Central memory CD4-positive, alpha-beta T cell (primary cell): ENCODE measurements around the gene OR13D1.
A peak's percentile ranks its signal among the peaks of the same experiment; 100 is the strongest.
"Not testable (repeated sequence)": the region's sequence is repeated elsewhere in the genome, so short reads cannot be mapped to it uniquely, and the experiment has no call there.

ENCODE experiments used
- DNase-seq: peaks from one replicate; pipeline ENCODE4 v3.0.0; 2022
- total RNA-seq, 3 experiments: gene quantifications; one replicate each; lab custom pipeline; 2026; lab: John Stamatoyannopoulos, UW

OR13D1 gene, protein sequence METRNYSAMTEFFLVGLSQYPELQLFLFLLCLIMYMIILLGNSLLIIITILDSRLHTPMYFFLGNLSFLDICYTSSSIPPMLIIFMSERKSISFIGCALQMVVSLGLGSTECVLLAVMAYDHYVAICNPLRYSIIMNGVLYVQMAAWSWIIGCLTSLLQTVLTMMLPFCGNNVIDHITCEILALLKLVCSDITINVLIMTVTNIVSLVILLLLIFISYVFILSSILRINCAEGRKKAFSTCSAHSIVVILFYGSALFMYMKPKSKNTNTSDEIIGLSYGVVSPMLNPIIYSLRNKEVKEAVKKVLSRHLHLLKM
- 0 reads per million in 3 experiments for total RNA-seq

DNA sequence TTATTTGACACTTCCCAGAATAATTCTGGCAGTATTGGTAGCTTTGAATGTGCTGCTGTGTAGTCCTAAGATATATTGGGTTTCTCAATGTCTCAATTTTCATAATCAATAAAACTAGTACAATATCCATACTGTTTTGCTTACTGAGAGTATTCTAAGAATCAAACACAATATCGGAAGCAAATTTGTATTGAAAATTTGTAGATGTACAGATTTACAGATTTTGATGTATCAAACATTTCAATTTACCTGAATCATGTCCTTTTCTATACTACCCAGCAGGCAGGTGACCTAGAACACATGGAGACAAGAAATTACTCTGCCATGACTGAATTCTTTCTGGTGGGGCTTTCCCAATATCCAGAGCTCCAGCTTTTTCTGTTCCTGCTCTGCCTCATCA lies at the start of gene OR13D1:
OR13D1 (plus strand) TSS at position 301 of the 400 bp plus-strand sequence; CDS start at position 301, 0 bp downstream.
- DNase-seq: no peak

DNA sequence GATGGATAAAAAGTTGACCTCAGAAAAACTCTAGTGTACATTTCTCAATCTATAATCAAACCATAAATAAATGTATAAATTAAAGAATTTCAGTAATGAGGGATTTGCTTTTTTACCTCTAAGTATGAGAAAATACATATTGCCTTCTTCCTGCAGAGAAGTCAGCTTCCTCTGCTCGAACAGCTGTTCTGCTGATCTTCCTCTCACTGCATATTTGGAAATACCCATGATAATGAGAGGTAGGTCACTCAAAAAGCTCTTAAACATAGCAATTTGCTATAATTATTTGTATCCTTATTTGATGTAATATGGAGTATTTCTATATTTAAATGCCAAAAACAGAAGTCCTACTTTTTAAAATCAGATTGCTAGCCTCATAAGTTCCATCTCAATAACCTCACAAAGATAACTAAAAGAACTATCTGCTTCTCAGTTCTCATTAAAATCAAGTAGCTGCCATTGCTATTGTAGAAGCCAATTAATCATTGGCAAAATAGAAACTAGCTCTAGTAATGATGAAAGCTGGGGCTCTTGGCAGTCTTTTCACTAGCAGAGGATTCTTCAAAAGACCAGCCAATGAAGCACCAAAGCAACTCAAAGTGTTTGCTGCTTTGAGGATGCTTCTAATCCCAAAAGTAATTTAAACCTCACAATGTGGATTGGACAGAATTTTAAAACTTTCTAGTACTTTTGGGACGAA lies 35.7 kb upstream of the OR13D1 start:
- DNase-seq: no peak

DNA sequence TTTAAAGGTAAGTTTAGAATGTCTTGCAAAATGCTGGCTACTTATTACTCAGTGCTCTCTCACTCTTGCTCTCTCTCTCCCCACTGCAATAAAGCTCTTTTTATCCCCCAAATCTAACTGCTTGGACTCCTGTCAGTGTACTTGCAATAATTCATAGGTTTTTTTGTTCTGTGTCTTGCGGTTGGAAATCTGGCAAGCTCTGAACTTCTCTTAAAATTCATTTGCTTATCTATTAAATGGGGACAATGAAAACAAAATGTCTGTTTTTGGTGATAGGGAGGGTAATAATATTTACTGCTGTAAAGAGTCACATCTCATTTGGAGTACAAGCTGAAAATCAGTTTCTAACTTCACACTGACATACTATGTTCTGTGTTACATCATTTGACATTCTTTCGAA lies 18.7 kb upstream of the OR13D1 start:
- no peak for DNase-seq

DNA sequence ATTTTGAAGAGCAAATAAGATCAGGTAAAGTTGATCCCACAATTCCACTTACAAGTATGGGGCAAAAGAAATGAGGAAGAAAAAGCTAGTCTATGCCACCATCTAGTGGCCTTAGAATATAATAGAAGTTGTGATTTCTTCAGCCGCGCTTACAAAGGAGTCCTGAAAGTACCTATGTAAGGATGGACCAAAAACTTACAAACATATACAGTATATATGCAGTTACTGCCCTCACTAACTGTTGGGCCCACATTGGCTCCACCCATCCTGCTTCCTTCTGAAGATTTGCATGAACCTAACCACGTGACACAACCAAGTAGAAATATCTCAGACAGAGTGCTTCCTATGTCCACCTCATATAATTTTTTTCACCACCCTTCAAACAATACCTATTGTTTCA lies 11.7 kb upstream of the OR13D1 start:
- no peak for DNase-seq

DNA sequence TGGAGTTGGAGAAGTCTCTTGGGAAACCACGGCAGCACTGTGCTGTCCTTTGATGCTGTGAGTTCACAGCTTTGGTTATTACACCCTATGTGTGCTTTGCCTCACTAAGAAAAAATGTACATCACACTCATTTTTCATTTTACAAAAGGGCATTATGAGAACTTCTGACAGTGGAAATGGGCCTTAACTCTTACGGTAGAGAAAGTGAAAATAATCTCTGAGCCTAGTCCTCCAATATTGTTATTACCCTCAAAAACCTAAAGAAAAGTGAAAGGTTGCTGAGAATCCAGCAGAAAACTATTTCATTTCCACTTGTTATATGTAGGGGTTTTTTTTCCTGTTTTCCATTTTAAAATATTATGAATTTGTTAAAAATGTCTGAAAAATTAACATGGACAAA lies 8.2 kb upstream of the OR13D1 start:
- DNase-seq: no peak

DNA sequence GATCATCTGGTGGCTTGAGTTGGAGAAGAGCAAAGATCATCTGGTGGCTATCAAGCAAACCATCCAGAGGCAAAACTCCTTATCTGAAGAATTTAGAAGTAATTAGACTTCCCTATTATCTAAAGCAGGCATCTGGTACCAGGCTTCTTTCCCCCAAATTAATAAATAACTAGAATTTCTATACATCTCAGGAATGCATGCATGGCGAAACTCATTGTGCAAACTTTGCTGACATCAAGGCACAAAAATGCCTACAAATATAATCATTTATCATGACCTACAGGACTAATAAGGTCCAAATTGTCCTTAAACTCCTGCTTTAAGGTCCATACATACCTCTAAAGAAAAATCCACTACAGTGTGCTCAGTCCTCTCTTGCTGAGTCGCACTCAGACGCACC lies 6.0 kb downstream of the OR13D1 start:
- DNase-seq: no peak

DNA sequence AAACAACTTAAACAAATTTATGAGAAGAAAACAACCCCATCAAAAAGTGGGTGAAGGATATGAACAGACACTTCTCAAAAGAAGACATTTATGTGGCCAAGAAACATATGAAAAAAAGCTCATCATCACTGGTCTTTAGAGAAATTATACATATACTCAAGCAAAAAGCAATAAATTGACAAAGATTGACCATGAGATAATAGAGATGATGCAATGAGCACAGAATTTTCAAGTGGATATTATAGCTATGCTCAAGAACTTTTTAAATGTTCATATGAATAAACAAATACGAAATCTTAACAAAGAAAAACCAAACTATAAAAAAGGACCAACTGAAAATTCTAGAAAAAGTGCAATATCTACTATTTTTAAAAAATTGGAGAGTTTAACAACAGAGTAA lies 14.4 kb downstream of the OR13D1 start:
- DNase-seq: not testable (repeated sequence)

DNA sequence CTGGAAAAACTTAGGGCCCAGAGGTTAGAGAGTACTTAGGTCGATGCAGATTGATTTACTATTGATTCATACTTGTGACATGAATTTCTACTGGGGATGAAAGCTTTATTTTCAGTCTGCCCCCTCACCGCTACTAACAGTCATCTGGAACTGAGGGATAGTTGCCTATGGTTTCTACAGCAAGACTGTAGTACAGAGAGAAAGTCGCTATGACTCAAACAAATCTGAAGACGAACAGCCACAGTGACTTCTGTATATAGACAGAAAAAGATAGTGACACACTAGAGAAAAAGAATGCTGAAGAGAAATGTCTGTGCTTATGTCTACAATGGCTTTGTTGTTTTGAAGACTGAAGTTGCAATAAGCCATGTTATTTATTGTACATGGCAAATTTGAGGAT lies 17.3 kb downstream of the OR13D1 start:
- DNase-seq: no peak

DNA sequence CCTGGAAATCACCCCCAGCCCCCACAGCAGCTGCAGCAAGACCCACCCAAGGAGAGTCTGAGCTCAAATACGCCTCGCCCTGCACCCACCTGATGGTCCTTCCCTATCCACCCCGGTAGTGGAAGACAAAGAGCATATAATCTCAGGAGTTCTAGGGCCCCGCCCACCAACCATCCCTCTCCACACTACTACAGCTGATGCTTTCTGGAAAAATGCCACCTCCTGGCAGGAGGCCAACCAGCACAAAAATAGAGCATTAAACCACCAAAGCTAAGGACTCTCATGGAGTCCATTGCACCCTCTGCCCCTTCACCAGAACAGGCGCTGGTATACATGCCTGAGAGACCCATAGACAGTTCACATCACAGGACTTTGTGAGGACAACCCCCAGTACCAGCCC lies 30.7 kb downstream of the OR13D1 start:
- DNase-seq: no peak

DNA sequence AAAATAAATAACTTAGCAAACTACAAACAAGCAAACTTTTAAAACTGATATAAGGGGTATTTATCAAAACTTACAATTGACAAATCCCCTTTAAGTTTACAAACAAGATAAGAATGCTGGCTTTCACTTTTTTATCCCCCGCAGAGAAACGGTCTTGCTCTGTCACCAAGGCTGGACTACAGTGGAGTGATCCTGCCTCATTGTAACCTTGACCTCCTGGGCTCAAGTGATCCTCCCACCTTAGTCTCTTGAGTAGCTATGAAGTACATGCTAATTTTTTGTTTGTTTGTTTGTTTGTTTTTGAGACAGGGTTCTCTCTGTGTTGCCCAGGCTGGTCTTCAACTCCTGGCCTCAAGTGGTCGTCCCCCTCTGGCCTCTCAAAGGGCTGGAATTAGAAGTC lies 44.1 kb downstream of the OR13D1 start:
- DNase-seq: no peak

DNA sequence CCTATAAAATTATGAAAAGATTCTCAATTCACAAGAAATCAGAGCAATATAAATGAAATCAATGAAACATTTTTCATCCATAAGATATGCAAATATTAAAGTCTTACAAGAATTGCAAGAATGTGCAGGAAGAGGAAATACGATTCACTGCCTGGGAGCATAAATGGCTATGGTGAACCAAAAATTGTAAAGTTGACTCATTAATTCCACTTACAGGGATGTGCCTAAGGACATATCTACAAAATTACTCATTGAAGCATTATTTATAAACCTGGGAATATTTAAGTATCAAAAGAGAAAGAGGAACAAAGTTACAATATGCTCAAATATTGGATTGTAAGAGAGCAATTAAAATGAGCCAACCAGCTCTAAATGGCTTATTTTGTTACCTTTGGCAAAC lies 46.3 kb downstream of the OR13D1 start:
- no peak for DNase-seq

DNA sequence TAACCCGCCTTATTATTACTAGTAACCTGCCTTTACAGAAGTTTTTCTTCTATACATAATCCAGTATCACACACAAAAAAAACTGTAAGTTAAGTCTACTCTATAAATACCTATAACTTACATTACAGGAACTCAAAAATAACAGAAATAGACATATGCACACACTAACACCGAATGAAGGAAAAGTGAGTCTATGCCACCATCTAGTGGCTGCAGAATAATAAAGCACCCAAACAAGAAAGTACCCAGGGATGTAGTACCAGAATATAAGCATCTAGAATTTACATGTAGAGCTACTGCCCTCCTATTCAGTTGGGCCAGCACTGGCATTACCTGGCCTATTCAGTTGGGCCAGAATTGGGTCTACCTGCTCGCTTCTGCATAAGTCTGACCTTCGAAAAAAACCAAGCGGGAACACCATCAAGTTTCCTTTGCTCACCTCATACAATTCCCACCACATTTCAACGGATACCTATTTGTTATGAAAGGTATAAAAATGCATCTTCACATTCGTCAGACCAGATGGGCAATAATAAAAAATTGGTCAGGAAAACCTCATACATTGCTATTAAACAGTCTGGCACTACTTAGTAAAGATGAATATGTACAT lies 49.2 kb downstream of the OR13D1 start:
- DNase-seq: peak; percentile 65
